GM19099 (cell line): ENCODE data around the gene OSBPL2.

ENCODE experiments used
- POLR2A ChIP-seq: IDR thresholded peaks from 3 replicates; pipeline ENCODE4 v1.6.1; 2011; ENCODE audit warnings: low read depth; ENCODE audit not compliant: insufficient read length; ENCODE audit errors: extremely low read depth

The OSBPL2 gene

GRCh38 chr20:62215020-62215990, 23.0 kb upstream of the OSBPL2 start:
- no peak for TF ChIP-seq POLR2A

GRCh38 chr20:62215991-62216635, 22.2 kb upstream of the OSBPL2 start:
- TF ChIP-seq POLR2A, result no peak

GRCh38 chr20:62216636-62217566, 21.4 kb upstream of the OSBPL2 start:
- no peak for TF ChIP-seq POLR2A

- no peak for TF ChIP-seq POLR2A
These were observed 20.2 kb upstream of the OSBPL2 start for GRCh38 chr20:62217913-62218773.

GRCh38 chr20:62219101-62219991, 19.0 kb upstream of the OSBPL2 start:
- no peak for TF ChIP-seq POLR2A

GRCh38 chr20:62219992-62220665, 18.2 kb upstream of the OSBPL2 start, which contains the start of gene HRH3:
TSS of gene HRH3 (minus strand) at chr20:62220278. CDS start at chr20:62219970, 308 bp downstream.
- no peak for TF ChIP-seq POLR2A

GRCh38 chr20:62220666-62221568, 17.4 kb upstream of the OSBPL2 start:
- TF ChIP-seq POLR2A, result no peak

GRCh38 chr20:62222266-62222850, 16.0 kb upstream of the OSBPL2 start:
- no peak for TF ChIP-seq POLR2A

- no peak for TF ChIP-seq POLR2A
These were observed 15.3 kb upstream of the OSBPL2 start for GRCh38 chr20:62222972-62223371.

- TF ChIP-seq POLR2A, result no peak
These were observed 14.8 kb upstream of the OSBPL2 start for GRCh38 chr20:62223571-62223970.
